ENCODE results near the gene CTNND2.

- TF ChIP-seq, protein P1, sequence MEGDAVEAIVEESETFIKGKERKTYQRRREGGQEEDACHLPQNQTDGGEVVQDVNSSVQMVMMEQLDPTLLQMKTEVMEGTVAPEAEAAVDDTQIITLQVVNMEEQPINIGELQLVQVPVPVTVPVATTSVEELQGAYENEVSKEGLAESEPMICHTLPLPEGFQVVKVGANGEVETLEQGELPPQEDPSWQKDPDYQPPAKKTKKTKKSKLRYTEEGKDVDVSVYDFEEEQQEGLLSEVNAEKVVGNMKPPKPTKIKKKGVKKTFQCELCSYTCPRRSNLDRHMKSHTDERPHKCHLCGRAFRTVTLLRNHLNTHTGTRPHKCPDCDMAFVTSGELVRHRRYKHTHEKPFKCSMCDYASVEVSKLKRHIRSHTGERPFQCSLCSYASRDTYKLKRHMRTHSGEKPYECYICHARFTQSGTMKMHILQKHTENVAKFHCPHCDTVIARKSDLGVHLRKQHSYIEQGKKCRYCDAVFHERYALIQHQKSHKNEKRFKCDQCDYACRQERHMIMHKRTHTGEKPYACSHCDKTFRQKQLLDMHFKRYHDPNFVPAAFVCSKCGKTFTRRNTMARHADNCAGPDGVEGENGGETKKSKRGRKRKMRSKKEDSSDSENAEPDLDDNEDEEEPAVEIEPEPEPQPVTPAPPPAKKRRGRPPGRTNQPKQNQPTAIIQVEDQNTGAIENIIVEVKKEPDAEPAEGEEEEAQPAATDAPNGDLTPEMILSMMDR (conservative IDR thresholded peaks at IDR 0.05 in 1 of 2, IDR thresholded peaks at IDR 0.05 in 1 of 2; ENCODE audit: extremely low read depth in 1 of 2, insufficient read depth in 1 of 2, low read depth in 1 of 2, low read length in 2 of 2) = no peak
- no peak for TF ChIP-seq EZH2 (IDR thresholded peaks at IDR 0.05; ENCODE audit: borderline replicate concordance, low read length)
These were observed 14.3 kb upstream of the CTNND2 start for GRCh38 chr5:11918463-11919045.
